WERI-Rb-1 (cell line): ENCODE results near the gene ANXA10.

Experiments
- DNase-seq: peaks from one replicate; pipeline ENCODE4 v3.0.0-alpha.2; 2020
- H3K27ac ChIP-seq: fragments of 250-450 bp; sonication (Bioruptor Pico); 2 replicates; pipeline ENCODE4 v1.5.1; 2020; ENCODE audit warnings: mild to moderate bottlenecking, moderate library complexity
- H3K27me3 ChIP-seq: fragments of 250-450 bp; sonication (Bioruptor Pico); 2 replicates; pipeline ENCODE4 v1.5.1; 2021; ENCODE audit warnings: mild to moderate bottlenecking, low read depth, moderate library complexity; ENCODE audit not compliant: insufficient read depth, severe bottlenecking
- H3K36me3 ChIP-seq: fragments of 250-450 bp; sonication (Bioruptor Pico); 2 replicates; pipeline ENCODE4 v1.5.1; 2020; ENCODE audit warnings: mild to moderate bottlenecking, moderate library complexity
- H3K4me3 ChIP-seq: 2 replicates; pipeline ENCODE4 v1.5.1; 2011; ENCODE audit warnings: low read depth, mild to moderate bottlenecking, control low read depth, low read length
- H3K9me3 ChIP-seq: fragments of 250-450 bp; sonication (Bioruptor Pico); 2 replicates; pipeline ENCODE4 v1.5.1; 2021; ENCODE audit warnings: mild to moderate bottlenecking, moderate library complexity; ENCODE audit not compliant: severe bottlenecking
- TF ChIP-seq, protein P1 (sequence below): IDR thresholded peaks from 2 replicates; pipeline ENCODE4 v1.5.1; 2011; ENCODE audit warnings: low read depth, mild to moderate bottlenecking, control low read depth, inconsistent platforms, low read length

Gene ANXA10

DNA sequence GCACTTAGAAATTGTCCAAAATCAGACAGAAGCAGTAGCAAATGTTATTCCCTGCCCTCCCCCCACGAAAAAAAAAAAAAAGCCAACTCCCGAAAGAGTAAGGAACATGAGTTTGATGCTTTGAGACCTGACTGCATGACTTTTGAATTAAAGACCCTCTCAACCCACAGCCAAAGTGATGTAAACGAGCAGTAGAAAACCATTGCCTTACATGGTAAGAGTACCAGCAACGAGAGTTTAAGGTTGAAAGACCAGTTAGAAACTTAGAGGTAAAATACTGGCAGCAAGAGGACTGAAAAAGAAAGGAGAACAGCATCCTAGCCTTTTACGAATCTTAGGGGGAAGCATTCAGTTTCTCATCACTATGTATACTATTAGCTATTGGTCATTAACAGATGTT is 10.0 kb upstream of the ANXA10 start:
- no peaks in the 10 kb centered on the region for H3K9me3 ChIP-seq
- H3K4me3 ChIP-seq: no peak overlapping the region
- H3K27ac ChIP-seq: no peak overlapping the region
- TF ChIP-seq, protein P1, sequence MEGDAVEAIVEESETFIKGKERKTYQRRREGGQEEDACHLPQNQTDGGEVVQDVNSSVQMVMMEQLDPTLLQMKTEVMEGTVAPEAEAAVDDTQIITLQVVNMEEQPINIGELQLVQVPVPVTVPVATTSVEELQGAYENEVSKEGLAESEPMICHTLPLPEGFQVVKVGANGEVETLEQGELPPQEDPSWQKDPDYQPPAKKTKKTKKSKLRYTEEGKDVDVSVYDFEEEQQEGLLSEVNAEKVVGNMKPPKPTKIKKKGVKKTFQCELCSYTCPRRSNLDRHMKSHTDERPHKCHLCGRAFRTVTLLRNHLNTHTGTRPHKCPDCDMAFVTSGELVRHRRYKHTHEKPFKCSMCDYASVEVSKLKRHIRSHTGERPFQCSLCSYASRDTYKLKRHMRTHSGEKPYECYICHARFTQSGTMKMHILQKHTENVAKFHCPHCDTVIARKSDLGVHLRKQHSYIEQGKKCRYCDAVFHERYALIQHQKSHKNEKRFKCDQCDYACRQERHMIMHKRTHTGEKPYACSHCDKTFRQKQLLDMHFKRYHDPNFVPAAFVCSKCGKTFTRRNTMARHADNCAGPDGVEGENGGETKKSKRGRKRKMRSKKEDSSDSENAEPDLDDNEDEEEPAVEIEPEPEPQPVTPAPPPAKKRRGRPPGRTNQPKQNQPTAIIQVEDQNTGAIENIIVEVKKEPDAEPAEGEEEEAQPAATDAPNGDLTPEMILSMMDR: no peak
- H3K27me3 ChIP-seq: no peaks in the 10 kb centered on the region
- H3K36me3 ChIP-seq: no peaks in the 10 kb centered on the region
- DNase-seq: no peak

DNA sequence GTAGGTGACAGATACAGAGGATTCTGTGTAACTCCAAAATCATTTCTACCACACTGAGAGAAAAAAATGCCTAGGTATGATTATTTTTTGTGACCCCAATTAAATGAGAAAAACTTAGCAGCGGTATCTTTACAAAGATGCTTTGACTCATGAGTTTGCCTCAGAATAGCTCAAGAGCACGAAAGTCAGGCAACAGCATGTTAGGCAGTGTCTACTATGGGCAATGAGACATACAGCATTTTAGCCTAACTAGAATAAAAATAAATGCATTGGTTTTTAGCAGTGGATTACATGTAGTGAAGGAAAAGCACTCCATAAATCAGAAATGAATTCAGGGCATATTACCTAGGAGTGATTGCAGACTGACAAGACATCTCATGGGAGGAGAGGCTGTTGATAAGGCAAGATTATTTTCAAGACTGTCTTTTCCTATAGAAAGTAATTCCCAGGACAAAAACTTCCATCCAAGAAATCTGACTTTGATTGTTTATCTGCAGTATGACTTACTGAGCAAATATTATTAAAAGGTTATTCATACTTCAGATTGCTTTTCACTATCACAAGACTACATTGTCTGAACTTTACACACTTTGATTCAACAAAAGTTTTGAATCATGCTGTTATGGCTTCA is 3.6 kb downstream of the ANXA10 start:
- H3K27ac ChIP-seq: no peak overlapping the region
- H3K4me3 ChIP-seq: no peak overlapping the region
- H3K27me3 ChIP-seq: no peaks in the 10 kb centered on the region
- H3K9me3 ChIP-seq: no peaks in the 10 kb centered on the region
- no peaks in the 10 kb centered on the region for H3K36me3 ChIP-seq
- TF ChIP-seq, protein P1: no peak
- DNase-seq: no peak

DNA sequence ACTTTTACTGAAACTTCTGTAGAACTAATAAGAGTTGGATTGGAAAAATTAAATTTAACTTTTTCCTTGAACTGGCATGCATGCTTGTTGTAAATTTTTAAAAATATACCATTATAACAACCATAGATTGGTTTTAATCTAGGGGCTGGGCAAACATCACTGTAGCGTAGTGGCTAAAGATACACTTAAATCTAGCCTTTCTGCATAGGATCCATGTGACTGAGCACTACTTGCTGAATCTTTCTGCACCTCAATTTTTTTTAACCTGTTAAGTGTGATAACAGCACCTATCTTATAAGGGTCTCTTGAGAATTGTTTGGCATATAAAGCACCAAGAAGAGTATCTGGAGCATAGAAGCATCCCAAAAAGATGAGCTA is 4.1 kb downstream of the ANXA10 start:
- Histone ChIP-seq H3K27me3 (no peaks in the 10 kb centered on the region), H3K9me3 (no peaks in the 10 kb centered on the region), H3K4me3 (no peak overlapping the region), H3K27ac (no peak overlapping the region), H3K36me3 (no peaks in the 10 kb centered on the region)
- no peak for DNase-seq
- TF ChIP-seq, protein P1: no peak

DNA sequence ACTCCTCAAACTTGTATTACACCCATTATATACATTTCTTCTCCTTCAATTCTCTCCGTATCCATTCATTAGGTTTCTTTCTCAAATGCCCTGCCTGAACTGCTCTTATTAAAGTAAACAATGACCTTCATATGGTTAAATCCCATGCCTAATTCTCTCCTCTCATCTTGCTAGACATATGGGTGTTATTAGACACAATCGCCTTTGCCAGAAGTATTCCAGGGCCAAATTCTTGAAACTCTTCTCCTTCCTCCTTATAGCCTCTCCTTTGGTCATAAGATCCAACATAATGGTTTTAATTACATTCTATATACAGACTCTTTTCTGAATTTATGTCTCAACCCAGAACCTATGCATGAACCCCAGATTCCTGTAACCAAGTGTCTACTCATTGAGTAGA is 4.8 kb downstream of the ANXA10 start:
- TF ChIP-seq, protein P1: no peak
- Histone ChIP-seq H3K27me3 (no peaks in the 10 kb centered on the region), H3K27ac (no peak overlapping the region), H3K9me3 (no peaks in the 10 kb centered on the region), H3K36me3 (no peaks in the 10 kb centered on the region), H3K4me3 (no peak overlapping the region)
- DNase-seq: no peak

DNA sequence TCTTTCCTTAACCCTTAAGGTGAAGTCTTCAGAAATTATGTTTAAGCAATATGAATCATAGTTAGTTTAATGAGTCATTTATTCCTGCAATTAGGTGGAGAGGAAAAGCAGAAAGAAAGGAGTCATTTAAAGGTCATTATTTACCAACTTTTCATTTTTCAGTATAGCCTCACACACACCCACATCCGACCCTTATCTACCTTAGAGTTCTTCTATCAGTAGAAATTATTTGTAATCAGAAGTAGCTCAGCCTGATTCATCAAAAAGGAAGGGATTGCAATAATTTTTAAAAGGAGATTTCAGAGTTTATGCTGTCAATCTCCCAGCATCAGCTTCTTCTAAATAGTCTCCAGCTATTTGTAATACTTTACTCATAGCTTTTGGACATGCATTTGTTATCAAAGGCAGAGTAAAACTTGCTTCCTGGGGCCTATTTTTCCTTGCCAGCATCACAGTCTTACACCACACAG is 5.9 kb downstream of the ANXA10 start:
- H3K4me3 ChIP-seq: no peak overlapping the region
- no peaks in the 10 kb centered on the region for H3K27me3 ChIP-seq
- no peak overlapping the region for H3K27ac ChIP-seq
- H3K36me3 ChIP-seq: no peaks in the 10 kb centered on the region
- no peaks in the 10 kb centered on the region for H3K9me3 ChIP-seq
- TF ChIP-seq, protein P1: no peak
- no peak for DNase-seq

DNA sequence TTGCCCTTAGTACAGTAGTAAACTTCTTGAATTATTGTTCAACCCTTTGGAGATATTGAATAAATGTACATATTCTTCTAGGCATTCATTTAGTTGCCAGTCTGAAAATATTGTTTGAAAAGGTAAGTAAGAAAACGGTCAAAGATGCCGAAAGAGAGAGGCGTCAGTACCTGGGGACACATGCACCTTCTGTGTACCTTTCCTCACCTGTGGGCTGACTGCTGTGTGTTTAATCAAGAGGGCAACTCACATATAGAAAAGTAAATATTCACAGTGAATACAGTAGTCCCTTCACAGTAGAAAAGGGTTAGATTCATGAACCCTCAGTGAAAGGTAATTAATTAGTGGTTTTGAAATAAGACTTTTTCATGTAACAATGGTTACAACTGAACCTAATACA is 6.9 kb downstream of the ANXA10 start:
- Histone ChIP-seq H3K36me3 (no peaks in the 10 kb centered on the region), H3K27me3 (no peaks in the 10 kb centered on the region), H3K27ac (no peak overlapping the region), H3K4me3 (no peak overlapping the region), H3K9me3 (no peaks in the 10 kb centered on the region)
- TF ChIP-seq, protein P1: no peak
- DNase-seq: no peak
